Lower lobe of right lung (tissue), 2 donors: Measurements from ENCODE around the gene ZDHHC11B. TPM values are rescaled to one million over a fixed set of nuclear protein-coding genes. Genes with fewer than 3 reads are reported as not detected.
"Not testable (repeated sequence)": the region's sequence is repeated elsewhere in the genome, so short reads cannot be mapped to it uniquely, and the experiment has no call there.

ENCODE experiments used
- ATAC-seq, 2 donors: fragments of 200-7000 bp; cut with Tn5 transposase; one replicate each; pipeline ENCODE4 v1.9.1; 2020 to 2022; ENCODE audit warnings: mild to moderate bottlenecking in 2 of 2, moderate library complexity in 2 of 2
- DNase-seq: peaks from one replicate; pipeline ENCODE4 v3.0.0-alpha.2; 2020
- H3K27ac ChIP-seq: fragments of 200-600 bp; one replicate; pipeline ENCODE4 v1.8.0; 2022
- H3K27me3 ChIP-seq: fragments of 200-600 bp; one replicate; pipeline ENCODE4 v1.8.0; 2022; ENCODE audit warnings: low read depth
- H3K36me3 ChIP-seq: fragments of 200-600 bp; one replicate; pipeline ENCODE4 v1.8.0; 2022; ENCODE audit warnings: mild to moderate bottlenecking
- H3K4me1 ChIP-seq: fragments of 200-600 bp; one replicate; pipeline ENCODE4 v1.8.0; 2022
- H3K4me3 ChIP-seq: fragments of 200-600 bp; one replicate; pipeline ENCODE4 v1.8.0; 2022; ENCODE audit warnings: mild to moderate bottlenecking
- H3K9me3 ChIP-seq: fragments of 200-600 bp; one replicate; pipeline ENCODE4 v1.8.0; 2022
- CTCF ChIP-seq: fragments of 200-600 bp; IDR thresholded peaks from one replicate; pipeline ENCODE4 v1.8.0; 2022; ENCODE audit warnings: antibody characterized with exemption, mild to moderate bottlenecking
- intact Hi-C: fragments of 100-400 bp; cut with DNase I; formaldehyde crosslinking; loops from one replicate; pipeline ENCODE4 v1.11.0; 2022
- total RNA-seq: library from RNA; stranded (reverse); fragmentation: NEBNext Ultra II Directional; extraction: Animal tissue kit (Norgen Biotek cat#: 25700); gene quantifications from one replicate; pipeline ENCODE4 v1.2.1, GENCODE V29; 2021
- donor health status: DM: no; HTN: yes; CAD: no; lungs with severe emphysema.

The ZDHHC11B gene
- total RNA-seq, 1 donor from 2014 or later: 14.9 TPM

GRCh38 chr5:773517-774264 lies 10.8 kb downstream of the ZDHHC11B start:
- H3K27me3 ChIP-seq: no peaks in the 10 kb centered on the region
- no peaks in the 10 kb centered on the region for H3K36me3 ChIP-seq
- no peak for DNase-seq
- H3K9me3 ChIP-seq: no peaks in the 10 kb centered on the region
- H3K4me1 ChIP-seq: no peaks in the 10 kb centered on the region
- H3K27ac ChIP-seq: no peak overlapping the region
- no peak overlapping the region for H3K4me3 ChIP-seq
- ATAC-seq: peak in 1 of 2 donors; percentile 2
- intact Hi-C loops: no loop called here
- TF ChIP-seq CTCF: no peak

DNA sequence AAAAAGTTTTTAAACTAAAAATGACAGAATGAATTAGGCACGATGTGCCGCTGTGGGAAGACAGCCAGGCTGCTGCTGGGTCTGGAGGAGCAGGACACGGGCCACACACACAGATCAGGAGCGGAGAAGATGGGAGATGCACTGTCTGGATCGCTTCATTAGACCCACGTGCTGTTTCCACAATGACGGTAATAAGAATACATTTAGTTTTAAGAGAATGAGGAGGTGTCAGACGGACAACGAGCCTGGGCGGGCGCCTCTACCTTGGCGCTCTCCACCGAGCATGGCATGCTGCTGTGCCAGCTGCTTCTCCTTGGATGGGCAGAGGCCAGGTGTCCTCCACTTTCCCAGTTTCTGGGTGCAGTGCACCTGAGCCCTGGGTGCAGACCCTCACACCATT lies 11.6 kb downstream of the ZDHHC11B start:
- H3K27ac ChIP-seq, intact Hi-C loops, H3K27me3 ChIP-seq, H3K4me1 ChIP-seq, H3K36me3 ChIP-seq, H3K9me3 ChIP-seq, H3K4me3 ChIP-seq, ATAC-seq: not testable (repeated sequence)
- DNase-seq: peak; percentile 19

GRCh38 chr5:772547-772890 lies 12.0 kb downstream of the ZDHHC11B start:
- intact Hi-C loops, H3K9me3 ChIP-seq: not testable (repeated sequence)

GRCh38 chr5:771841-772546 lies 12.5 kb downstream of the ZDHHC11B start:
- intact Hi-C loops, H3K9me3 ChIP-seq, H3K4me1 ChIP-seq, H3K27ac ChIP-seq, H3K36me3 ChIP-seq, H3K27me3 ChIP-seq, ATAC-seq, H3K4me3 ChIP-seq: not testable (repeated sequence)
- DNase-seq: peak; percentile 10

More at GRCh38 chr5:772547-772890, 12.0 kb downstream of the ZDHHC11B start:
- not testable (repeated sequence) for H3K36me3 ChIP-seq, H3K4me1 ChIP-seq, ATAC-seq, H3K4me3 ChIP-seq, H3K27me3 ChIP-seq, H3K27ac ChIP-seq
- peak; percentile 25 for DNase-seq

- H3K36me3 ChIP-seq, H3K4me1 ChIP-seq, H3K27ac ChIP-seq, intact Hi-C loops, ATAC-seq, H3K9me3 ChIP-seq, H3K27me3 ChIP-seq, H3K4me3 ChIP-seq: not testable (repeated sequence)
- DNase-seq: peak; percentile 23
These were observed 13.3 kb downstream of the ZDHHC11B start for GRCh38 chr5:771087-771781.

- H3K27ac ChIP-seq, H3K27me3 ChIP-seq, H3K9me3 ChIP-seq, H3K4me3 ChIP-seq, intact Hi-C loops, H3K4me1 ChIP-seq, H3K36me3 ChIP-seq: not testable (repeated sequence)
- DNase-seq (peak; percentile 6), ATAC-seq (peak in 1 of 2 donors; percentile 1)
These were observed 13.9 kb downstream of the ZDHHC11B start for GRCh38 chr5:770585-770984.

DNA sequence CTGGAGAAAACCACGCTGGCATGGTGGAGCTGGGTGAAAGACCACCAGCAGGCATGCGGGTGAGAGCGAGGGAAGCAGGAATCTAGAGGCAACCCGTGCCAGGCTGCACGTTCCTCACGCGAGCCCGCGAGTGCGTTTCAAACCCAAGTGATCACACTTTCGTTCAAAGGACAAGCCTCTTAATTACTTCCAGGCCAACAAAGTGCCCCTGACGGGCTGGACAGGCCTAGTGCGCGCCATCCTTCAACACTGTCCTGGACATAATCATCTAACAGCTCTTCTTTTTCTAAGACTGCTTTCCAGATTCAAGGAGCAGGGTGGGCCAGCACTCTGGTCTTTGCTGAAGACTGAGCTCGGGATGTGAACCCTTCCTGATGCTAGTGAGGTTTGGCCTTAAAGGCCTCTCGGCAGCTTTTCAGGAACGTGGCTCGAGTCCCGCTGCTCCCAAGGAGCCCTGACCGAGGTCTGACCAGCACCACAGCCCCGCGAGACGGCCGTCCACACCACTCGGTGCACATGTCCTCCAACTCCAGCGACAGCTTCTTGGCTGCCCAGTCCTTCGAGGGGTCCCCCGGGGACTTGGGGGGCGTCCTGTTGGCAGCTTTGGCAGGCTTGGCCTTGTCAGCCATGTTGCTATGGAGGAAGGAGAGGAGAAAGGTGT lies 14.9 kb downstream of the ZDHHC11B start:
- H3K4me1 ChIP-seq, ATAC-seq, H3K27me3 ChIP-seq, H3K9me3 ChIP-seq, H3K4me3 ChIP-seq, H3K36me3 ChIP-seq, H3K27ac ChIP-seq, intact Hi-C loops: not testable (repeated sequence)
- peak; percentile 20 for DNase-seq

DNA sequence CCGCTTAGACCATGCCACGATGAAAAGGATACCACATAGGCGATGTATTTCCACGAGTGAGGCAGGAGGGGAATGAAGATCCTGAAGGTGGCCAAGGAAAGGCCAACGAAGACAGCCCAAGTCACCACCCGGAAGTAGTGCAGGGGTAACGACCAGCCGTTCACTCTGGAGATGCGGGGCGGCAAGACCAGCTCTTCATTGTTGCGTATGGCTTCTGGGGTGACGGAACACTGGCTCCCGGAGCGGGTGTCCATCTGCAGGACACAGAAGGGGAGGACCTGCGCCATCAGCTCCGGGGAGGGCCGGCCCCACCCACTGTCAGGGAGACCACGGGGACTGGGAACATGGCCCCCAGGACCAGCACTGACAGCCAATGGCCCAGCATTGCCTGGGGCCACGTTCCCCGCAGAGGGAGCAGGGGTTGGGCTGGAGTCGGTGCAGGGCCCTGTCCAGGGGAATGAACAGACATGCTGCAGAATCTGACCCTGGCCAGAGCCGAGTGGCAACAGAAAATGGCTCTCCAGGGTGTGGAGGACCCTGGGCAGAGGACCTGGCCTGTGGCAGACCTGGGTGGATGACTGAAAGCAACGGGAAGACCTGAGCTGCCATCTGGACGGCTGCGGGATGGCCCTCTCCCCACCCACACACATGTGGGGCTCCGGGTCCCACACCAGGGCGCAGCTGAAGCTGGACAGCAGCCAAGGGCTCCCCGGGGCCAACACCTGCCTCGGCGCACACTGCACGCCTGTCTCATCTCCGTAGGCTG lies 17.7 kb downstream of the ZDHHC11B start:
- peaks cover 4% of the 10 kb centered on the region for H3K36me3 ChIP-seq
- H3K27ac ChIP-seq: no peak overlapping the region
- intact Hi-C loops: no loop called here
- H3K27me3 ChIP-seq: no peaks in the 10 kb centered on the region
- DNase-seq: no peak
- ATAC-seq: no peak
- no peaks in the 10 kb centered on the region for H3K9me3 ChIP-seq
- H3K4me3 ChIP-seq: no peak overlapping the region
- no peaks in the 10 kb centered on the region for H3K4me1 ChIP-seq
- TF ChIP-seq CTCF: no peak
